Muscle layer of duodenum (tissue), 2 donors: ENCODE results near the gene TUBA3D.
"Not testable (repeated sequence)": the region's sequence is repeated elsewhere in the genome, so short reads cannot be mapped to it uniquely, and the experiment has no call there.

Experiments used
- H3K27ac ChIP-seq: one replicate; pipeline ENCODE4 v1.7.0; 2013; ENCODE audit warnings: mild to moderate bottlenecking, low read length
- H3K27me3 ChIP-seq: one replicate; pipeline ENCODE4 v1.7.0; 2013; ENCODE audit warnings: low read depth, mild to moderate bottlenecking, control low read depth, low read length
- H3K36me3 ChIP-seq, 2 donors: one replicate each; pipeline ENCODE4 v1.7.0; 2013; ENCODE audit warnings: low read length in 2 of 2, control low read depth in 1 of 2, mild to moderate bottlenecking in 1 of 2; ENCODE audit not compliant: insufficient read depth in 2 of 2, control insufficient read depth in 1 of 2
- H3K4me1 ChIP-seq, 2 donors: one replicate each; pipeline ENCODE4 v1.7.0; 2013; ENCODE audit warnings: low read length in 2 of 2, mild to moderate bottlenecking in 2 of 2, control low read depth in 1 of 2, moderate library complexity in 1 of 2; ENCODE audit not compliant: insufficient read depth in 2 of 2, control insufficient read depth in 1 of 2
- H3K4me3 ChIP-seq, 2 donors: one replicate each; pipeline ENCODE4 v1.7.0; 2013; ENCODE audit warnings: low read length in 2 of 2, low read depth in 1 of 2, mild to moderate bottlenecking in 1 of 2
- H3K9me3 ChIP-seq, 2 donors: one replicate each; pipeline ENCODE4 v1.7.0; 2013; ENCODE audit warnings: low read length in 2 of 2, control low read depth in 1 of 2, mild to moderate bottlenecking in 1 of 2; ENCODE audit not compliant: control insufficient read depth in 1 of 2
- donor health status: healthy.

Gene TUBA3D

GRCh38 chr2:131503587-131503986 is 27.7 kb downstream of the TUBA3D start:
- not testable (repeated sequence) for H3K4me3 ChIP-seq, H3K27me3 ChIP-seq, H3K4me1 ChIP-seq, H3K27ac ChIP-seq, H3K9me3 ChIP-seq
- peaks cover 6 to 67% of the 10 kb centered on the region in 2 donors for H3K36me3 ChIP-seq

DNA sequence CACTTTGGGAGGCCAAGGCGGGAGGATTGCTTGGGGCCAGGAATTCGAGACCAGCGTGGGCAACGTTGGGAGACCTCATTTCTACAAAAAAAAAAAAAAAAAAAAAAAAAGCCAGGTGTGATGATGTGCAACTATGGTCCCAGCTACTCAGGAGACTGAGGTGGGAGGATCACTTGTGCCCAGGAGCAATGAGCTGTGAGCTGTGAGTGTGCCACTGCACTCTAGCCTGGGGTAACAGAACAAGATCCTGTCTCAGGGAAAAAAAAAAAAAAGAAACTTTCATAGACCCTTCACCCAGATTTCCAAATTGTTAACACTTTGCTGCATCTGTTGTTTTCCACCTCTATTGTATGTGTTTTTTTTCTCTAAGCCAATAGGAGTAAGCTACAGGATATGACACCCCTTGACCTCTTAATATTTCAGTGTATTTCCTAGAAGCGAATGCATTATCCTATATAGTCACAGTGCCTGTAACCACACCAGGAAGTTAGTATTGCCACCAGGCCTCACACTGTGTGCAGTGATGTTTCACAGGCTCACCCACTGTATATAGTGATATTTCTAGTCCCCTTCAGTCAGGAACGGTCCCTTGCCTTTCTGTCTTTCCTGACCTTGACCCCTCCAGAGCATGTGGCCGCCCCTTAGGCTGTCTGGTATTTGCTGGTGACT is 28.3 kb downstream of the TUBA3D start:
- H3K9me3 ChIP-seq, H3K27ac ChIP-seq: not testable (repeated sequence)
- H3K36me3 ChIP-seq, result peaks cover 6 to 66% of the 10 kb centered on the region in 2 donors

DNA sequence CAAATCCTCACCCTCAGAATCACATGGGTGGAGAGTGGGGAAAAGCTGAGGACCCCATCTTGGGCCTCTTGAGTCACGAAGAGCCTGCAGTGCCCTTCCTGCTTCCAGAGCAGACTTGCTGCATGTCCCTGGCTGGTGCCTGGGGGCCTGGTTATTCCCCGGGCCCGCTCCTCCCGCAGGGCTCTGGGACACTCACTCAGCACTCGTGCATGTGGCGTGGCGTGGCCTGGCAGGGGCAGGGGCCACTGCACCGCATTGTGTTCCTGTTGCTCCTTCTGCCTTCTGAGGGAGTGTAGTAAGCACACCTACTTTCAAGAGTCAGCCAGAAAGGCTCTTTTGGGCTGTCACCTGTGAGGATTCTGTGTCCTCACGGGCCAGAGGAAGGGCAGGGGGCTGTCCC is 33.7 kb downstream of the TUBA3D start:
- no peaks in the 10 kb centered on the region for H3K27me3 ChIP-seq
- H3K4me1 ChIP-seq, result no peaks in the 10 kb centered on the region
- H3K9me3 ChIP-seq, result no peaks in the 10 kb centered on the region
- H3K4me3 ChIP-seq, result no peak overlapping the region
- peaks cover 6 to 60% of the 10 kb centered on the region in 2 donors for H3K36me3 ChIP-seq
- H3K27ac ChIP-seq, result no peak overlapping the region

More for the DNA sequence above, 28.3 kb downstream of the TUBA3D start:
- not testable (repeated sequence) for H3K4me1 ChIP-seq, H3K27me3 ChIP-seq, H3K4me3 ChIP-seq

DNA sequence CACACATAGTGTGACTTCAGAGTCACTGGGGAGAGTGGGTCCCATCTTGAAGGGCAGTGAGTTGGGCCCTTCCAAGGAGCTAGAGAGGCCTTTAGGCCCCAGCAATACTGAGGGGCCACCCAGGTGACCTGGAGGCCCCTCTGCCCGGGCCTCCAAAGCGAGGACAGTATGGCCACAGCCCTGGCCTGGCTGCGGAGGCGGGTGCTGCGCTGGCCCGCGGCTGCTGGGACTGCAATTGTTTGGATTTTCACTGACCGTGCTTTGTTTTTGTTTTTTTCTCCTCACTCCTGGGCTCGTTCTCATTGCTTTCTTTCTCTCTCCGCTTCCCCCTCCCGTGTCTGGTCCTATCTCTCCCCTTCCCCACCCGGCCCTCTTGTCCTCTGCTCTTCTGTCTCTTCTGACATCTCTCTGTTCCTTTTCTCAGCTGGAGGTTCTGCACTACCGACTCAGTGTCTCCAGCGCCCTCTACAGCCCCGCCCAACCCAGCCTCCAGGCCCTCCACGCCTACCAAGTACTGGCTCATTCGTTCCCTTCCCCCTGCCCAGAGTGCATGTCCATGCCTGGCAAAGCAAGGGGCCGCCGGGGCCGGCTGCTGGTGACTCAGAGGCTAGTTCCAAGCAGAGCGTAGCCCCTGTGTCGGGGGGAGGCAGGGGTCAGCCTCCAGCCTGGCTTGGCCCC is 35.5 kb downstream of the TUBA3D start:
- not testable (repeated sequence) for H3K27me3 ChIP-seq, H3K4me3 ChIP-seq, H3K27ac ChIP-seq, H3K4me1 ChIP-seq, H3K9me3 ChIP-seq
- H3K36me3 ChIP-seq, result peaks cover 6 to 51% of the 10 kb centered on the region in 2 donors

GRCh38 chr2:131511969-131512870 is 36.3 kb downstream of the TUBA3D start:
- not testable (repeated sequence) for H3K27me3 ChIP-seq, H3K4me3 ChIP-seq, H3K27ac ChIP-seq, H3K9me3 ChIP-seq, H3K4me1 ChIP-seq
- H3K36me3 ChIP-seq, result peaks cover 6 to 52% of the 10 kb centered on the region in 2 donors

- H3K9me3 ChIP-seq, H3K27ac ChIP-seq, H3K4me1 ChIP-seq, H3K4me3 ChIP-seq, H3K27me3 ChIP-seq: not testable (repeated sequence)
- peaks cover 0 to 58% of the 10 kb centered on the region in 2 donors for H3K36me3 ChIP-seq
Measured at GRCh38 chr2:131514408-131515166, 38.7 kb downstream of the TUBA3D start.

- not testable (repeated sequence) for H3K27me3 ChIP-seq, H3K4me3 ChIP-seq, H3K4me1 ChIP-seq, H3K27ac ChIP-seq, H3K9me3 ChIP-seq
- peaks cover 0 to 58% of the 10 kb centered on the region in 2 donors for H3K36me3 ChIP-seq
Measured at GRCh38 chr2:131515235-131515634, 39.3 kb downstream of the TUBA3D start.

- Histone ChIP-seq H3K4me3 (no peak overlapping the region), H3K27ac (no peak overlapping the region), H3K27me3 (no peaks in the 10 kb centered on the region), H3K4me1 (no peaks in the 10 kb centered on the region), H3K9me3 (no peaks in the 10 kb centered on the region), H3K36me3 (peaks cover 0 to 61% of the 10 kb centered on the region in 2 donors)
Measured at GRCh38 chr2:131516011-131516410, 40.1 kb downstream of the TUBA3D start.

GRCh38 chr2:131516621-131517020 is 40.7 kb downstream of the TUBA3D start:
- not testable (repeated sequence) for H3K4me1 ChIP-seq, H3K27ac ChIP-seq, H3K27me3 ChIP-seq, H3K9me3 ChIP-seq, H3K4me3 ChIP-seq
- H3K36me3 ChIP-seq, result peaks cover 0 to 61% of the 10 kb centered on the region in 2 donors

DNA sequence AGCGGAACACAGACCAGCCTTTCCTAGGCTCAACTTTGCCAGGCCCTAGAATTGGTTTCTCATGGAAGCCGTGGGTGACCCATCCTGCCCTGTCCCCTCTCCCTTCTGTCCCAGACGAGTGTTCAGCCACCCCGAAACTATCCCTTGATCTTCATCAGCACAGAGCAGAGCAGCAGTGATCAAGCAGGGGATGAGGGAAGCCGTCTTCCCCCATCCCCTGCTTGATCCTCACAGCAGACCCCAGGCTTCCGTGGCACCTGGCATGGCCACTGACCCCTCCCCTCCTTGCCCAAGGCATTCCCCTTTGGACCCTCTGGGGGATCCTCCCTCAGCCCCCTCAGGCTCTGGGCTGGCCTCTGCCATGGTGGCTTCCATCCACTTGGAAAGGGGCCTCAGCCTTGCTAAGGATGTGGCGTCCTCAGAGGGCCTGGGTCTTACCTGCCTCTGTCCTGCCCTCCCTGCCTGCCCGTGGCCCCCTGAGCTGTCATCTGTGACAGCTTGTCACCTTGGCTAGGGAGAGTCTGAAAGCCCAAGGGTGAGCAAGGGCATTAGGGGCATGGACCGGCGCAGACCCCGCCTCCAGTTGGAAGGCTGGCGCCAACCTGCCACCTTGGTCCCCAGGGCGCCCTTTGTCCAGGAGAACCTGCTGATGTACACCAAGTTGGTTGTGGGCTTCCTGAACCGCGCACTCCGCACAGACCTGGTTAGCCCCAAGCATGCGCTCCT is 41.4 kb downstream of the TUBA3D start:
- peaks cover 0 to 60% of the 10 kb centered on the region in 2 donors for H3K36me3 ChIP-seq
- no peaks in the 10 kb centered on the region for H3K9me3 ChIP-seq
- H3K4me3 ChIP-seq, result no peak overlapping the region
- H3K27me3 ChIP-seq, result no peaks in the 10 kb centered on the region
- H3K4me1 ChIP-seq, result no peaks in the 10 kb centered on the region
- no peak overlapping the region for H3K27ac ChIP-seq
